Endothelial cell of umbilical vein (primary cell): ENCODE results near the gene BHMT. TPM values are rescaled to one million over a fixed set of nuclear protein-coding genes. Genes with fewer than 3 reads are reported as not detected.
A peak's percentile ranks its signal among the peaks of the same experiment; 100 is the strongest.

Experiments
- BruUV-seq: library from RNA; stranded (reverse); fragments of 400-500 nt; replicated peaks from 2 replicates; lab custom pipeline; 2021; lab: Mats Ljungman, UMichigan
- CTCF ChIA-PET: fragments of 300-600, 350-600 bp; sonication (Branson Sonifier 250); formaldehyde crosslinking; loops from one replicate; lab custom pipeline; 2021; ENCODE audit warnings: antibody characterized with exemption, inconsistent platforms; lab: Charles Lee
- POLR2A ChIA-PET: fragments of 300-600, 350-600 bp; sonication (Branson Sonifier 250); formaldehyde crosslinking; loops from one replicate; lab custom pipeline; 2021; ENCODE audit warnings: antibody characterized with exemption, inconsistent platforms; lab: Charles Lee
- DNase-seq: peaks from one replicate; pipeline ENCODE4 v3.0.0-alpha.2; 2011; ENCODE audit warnings: low read depth, low spot score
- FAIRE-seq: peaks from 2 replicates; lab custom pipeline; 2011; peaks lifted over from hg19 to GRCh38; lab: Jason Lieb, UNC
- H2AFZ ChIP-seq: 2 replicates; pipeline ENCODE4 v1.6.0; 2012; ENCODE audit warnings: low read depth, low read length, control low read depth, inconsistent platforms
- H3K27ac ChIP-seq: 2 replicates; pipeline ENCODE4 v1.5.1; 2011; ENCODE audit warnings: low read depth, mild to moderate bottlenecking, control low read depth, low read length, moderate library complexity; ENCODE audit not compliant: insufficient read depth
- H3K27me3 ChIP-seq, 2 experiments: 2 replicates each; pipeline versions ENCODE4 v1.6.0 to v1.6.1; 2011; ENCODE audit warnings: low read length in 2 of 2, mixed read lengths in 1 of 2; ENCODE audit not compliant: control insufficient read depth in 2 of 2, insufficient read depth in 2 of 2
- H3K36me3 ChIP-seq, 2 experiments: 2 replicates in 1 of 2; 3 replicates in 1 of 2; pipeline ENCODE4 v1.5.1; 2011; ENCODE audit warnings: low read length in 2 of 2, mild to moderate bottlenecking in 1 of 2, moderate library complexity in 1 of 2; ENCODE audit not compliant: control insufficient read depth in 2 of 2, insufficient read depth in 2 of 2; ENCODE audit errors: extremely low read depth in 1 of 2
- H3K4me1 ChIP-seq: 3 replicates; pipeline ENCODE4 v1.5.1; 2011; ENCODE audit warnings: mild to moderate bottlenecking, low read length; ENCODE audit not compliant: control insufficient read depth, insufficient read depth; ENCODE audit errors: extremely low read depth
- H3K4me2 ChIP-seq: 2 replicates; pipeline ENCODE4 v1.6.1; 2011; ENCODE audit warnings: low read length, control low read depth, mixed read lengths; ENCODE audit not compliant: insufficient read depth
- H3K4me3 ChIP-seq, 3 experiments: fragments of 200-600 bp in 1 of 3; sonication (generic), shearing (Covaris generic) in 1 of 3; replicated peaks in 1 of 3; 2 replicates each; pipeline ENCODE4 v1.5.1; 2011 to 2016; ENCODE audit warnings: control low read depth in 3 of 3, low read length in 3 of 3, mild to moderate bottlenecking in 2 of 3, inconsistent platforms in 1 of 3, low read depth in 1 of 3, moderate library complexity in 1 of 3; ENCODE audit not compliant: insufficient read depth in 1 of 3
- H3K79me2 ChIP-seq: 2 replicates; pipeline ENCODE4 v1.6.0; 2012; ENCODE audit warnings: low read length, inconsistent platforms; ENCODE audit not compliant: control insufficient read depth, insufficient read depth
- H3K9ac ChIP-seq: replicated peaks from 2 replicates; pipeline ENCODE3; 2011; ENCODE audit warnings: low read length, control low read depth; ENCODE audit not compliant: insufficient read depth; ENCODE audit errors: extremely low read depth
- H3K9me1 ChIP-seq: replicated peaks from 3 replicates; pipeline ENCODE4 v1.6.0; 2011; ENCODE audit warnings: mild to moderate bottlenecking, low read length; ENCODE audit not compliant: control insufficient read depth, insufficient read depth; ENCODE audit errors: extremely low read depth
- H3K9me3 ChIP-seq: replicated peaks from 2 replicates; pipeline ENCODE4 v1.5.1; 2012; ENCODE audit warnings: low read length, inconsistent platforms; ENCODE audit not compliant: control insufficient read depth, insufficient read depth
- H4K20me1 ChIP-seq: replicated peaks from 2 replicates; pipeline ENCODE3; 2011; ENCODE audit warnings: mild to moderate bottlenecking, low read length; ENCODE audit not compliant: control insufficient read depth, insufficient read depth; ENCODE audit errors: extremely low read depth
- CTCF ChIP-seq, 2 donors: IDR thresholded peaks; 1 replicate in 1 of 2; 2 replicates in 1 of 2; pipeline ENCODE4 v1.5.1; 2011; ENCODE audit warnings: low read length in 2 of 2, mild to moderate bottlenecking in 2 of 2, moderate library complexity in 2 of 2, control low read depth in 1 of 2, inconsistent platforms in 1 of 2, low read depth in 1 of 2; ENCODE audit not compliant: insufficient read depth in 1 of 2; ENCODE audit errors: extremely low read depth in 1 of 2
- POLR2A ChIP-seq: IDR thresholded peaks from 2 replicates; pipeline ENCODE4 v1.6.1; 2012; ENCODE audit warnings: low read depth, mild to moderate bottlenecking, control low read depth, low read length
- dilution Hi-C: fragments of 300-500 bp; cut with MboI; formaldehyde crosslinking; loops from one replicate; pipeline ENCODE4 v1.15.0; 2019; ENCODE audit warnings: low sequenced_read_pairs; ENCODE audit not compliant: extremely low pct_ligation_motif_present
- intact Hi-C: fragments of 100-400 bp; cut with micrococcal nuclease; formaldehyde crosslinking; loops from one replicate; pipeline ENCODE4 v1.10.0; 2022
- polyA plus RNA-seq, 4 experiments: library from polyadenylated mRNA; depleted of rRNA in 3 of 4; stranded (reverse) in 3 of 4; unstranded in 1 of 4; fragments of >200 nt; gene quantifications; 2 replicates each; pipeline versions ENCODE4 v1.2.1 to v1.2.3, GENCODE V29; 2011 to 2012; ENCODE audit warnings: missing spikeins in 1 of 4
- total RNA-seq: library from RNA; stranded (reverse); gene quantifications from 2 replicates; pipeline ENCODE4 v1.2.3, GENCODE V29; 2021

BHMT gene
- total and polyA plus RNA-seq, 2 donors (not counting 3 experiments of a cell fraction or from before 2014, with no cell fraction given): not detected

- FAIRE-seq: peak; percentile 71
These were observed 21.6 kb downstream of the BHMT start for GRCh38 chr5:79133121-79133656.

More at GRCh38 chr5:79133121-79133656, 21.6 kb downstream of the BHMT start:
- dilution Hi-C loops: no loop called here
- H3K36me3 ChIP-seq: no peaks in the 10 kb centered on the region
- H3K9ac ChIP-seq: peak overlapping the region; percentile 24
- H3K9me3 ChIP-seq: no peaks in the 10 kb centered on the region
- ChIA-PET POLR2A (interaction anchor here (0.9 kb wide), 1 partner anchor 108 kb away, joined by 4 read pairs; no protein-coding TSS in a partner anchor), CTCF (interaction anchor here (0.5 to 8.8 kb wide), 96 partner anchors 8 to 1561 kb away, joined by 3 to 726 read pairs (median 4); partner anchors contain the start of genes ARSB, BHMT2, DMGDH and HOMER1)
- BruUV-seq: no TSS peak
- TF ChIP-seq POLR2A: no peak
- peak in 1 of 2 donors; percentile 11 for TF ChIP-seq CTCF (IDR thresholded peaks at IDR 0.05; ENCODE audit: extremely low read depth in 1 of 2, insufficient read depth in 1 of 2, low read depth in 1 of 2, low read length in 2 of 2)
- peaks cover 2 to 3% of the 10 kb centered on the region in 2 experiments for H3K27me3 ChIP-seq
- no peaks in the 10 kb centered on the region for H3K9me1 ChIP-seq
- peak overlapping the region; percentile 94 for H3K4me2 ChIP-seq
- intact Hi-C loops: loop anchor here (1.0 to 5.0 kb wide), 10 partner anchors 102 to 949 kb away; partner anchors contain the start of gene HOMER1
- H3K4me1 ChIP-seq: peaks cover 11% of the 10 kb centered on the region
- H2AFZ ChIP-seq: peak overlapping the region; percentile 97
- H3K27ac ChIP-seq: peak overlapping the region; percentile 62
- H4K20me1 ChIP-seq: no peaks in the 10 kb centered on the region
- peak overlapping the region in 2 of 3 experiments; percentile 0 to 50 for H3K4me3 ChIP-seq
- peak; percentile 62 for DNase-seq
- no peaks in the 10 kb centered on the region for H3K79me2 ChIP-seq
